SU-DHL-6 (cell line): ENCODE measurements around the gene FAM117A.

Experiments used
- CTCF ChIP-seq: fragments of 200-600 bp; sonication (generic); IDR thresholded peaks from one replicate; pipeline ENCODE4 v1.5.1; 2017; ENCODE audit warnings: antibody characterized with exemption, mild to moderate bottlenecking, low read length, moderate library complexity; ENCODE audit not compliant: insufficient read depth, poor library complexity, severe bottlenecking
- EZH2phosphoT487 ChIP-seq: fragments of 200-600 bp; sonication (generic), shearing (Covaris generic); conservative IDR thresholded peaks from 2 replicates; pipeline ENCODE4 v1.6.1; 2018; ENCODE audit warnings: mild to moderate bottlenecking, antibody characterized with exemption, low read length, moderate library complexity, mixed read lengths

GRCh38 chr17:49699966-49700575 is 63.9 kb downstream of the FAM117A start:
- no peak for TF ChIP-seq CTCF
- no peak for TF ChIP-seq EZH2phosphoT487
